Heart left ventricle (tissue), 13 donors: ENCODE results near the gene SLC51A.

Source experiments
- CTCF ChIP-seq, 12 donors: fragments of 200-600 bp; sonication (generic) in 4 of 12; IDR thresholded peaks; one replicate each; pipeline versions ENCODE4 v1.5.0 to v1.8.0; 2018 to 2022; ENCODE audit warnings: antibody characterized with exemption in 12 of 12, mild to moderate bottlenecking in 5 of 12
- POLR2A ChIP-seq, 2 donors: fragments of 450-650 bp; IDR thresholded peaks; one replicate each; pipeline ENCODE4 v1.6.1; 2017; ENCODE audit warnings: antibody characterized with exemption in 2 of 2, mild to moderate bottlenecking in 2 of 2, moderate library complexity in 2 of 2
- donor health status: ischemic (EF 13 %, LVEDD 7.1; RV severe dilation, severe dysfunction).
- donor health status: DM: no; HTN: yes; CAD: no.
- donor health status: DM: no; HTN: no; CAD: no.
- donor health status: ischemic (EF 25% LVEDD 6.9; RV normal size, moderate dysfunction).
- donor health status: ischemic (EF 25% LVEDD 5.7; RV mildly dilated, moderate dysfunction).
- donor health status: ischemic (EF 35%, LVEDD 5.7; RV mildly dilated, moderate dysfunction).
- donor health status: nonischemic (EF 11% LVEDD 7.7; RV severe dilation, severe dysfunction).
- donor health status: DM: yes; HTN: yes; CAD: no.
- donor health status: PGD.
- donor health status: ischemic (EF 29% LVEDD 5.4; RV normal size, mild dysfunction).
- donor health status: nonischemic (EF 23%, LVEDD 6.1; RV moderate dilation, normal function).

- TF ChIP-seq CTCF (IDR thresholded peaks at IDR 0.05) (no peak), POLR2A (IDR thresholded peaks at IDR 0.05) (no peak)
These were observed 52.2 kb downstream of the SLC51A start for GRCh38 chr3:196268284-196269163.
